Measurements from ENCODE around the gene PRSS56. TPM values are rescaled to one million over a fixed set of nuclear protein-coding genes. Genes with fewer than 3 reads are reported as not detected.
A peak's percentile ranks its signal among the peaks of the same experiment; 100 is the strongest.

Gene PRSS56
- total RNA-seq, 3 donors from 2014 or later = not detected

GRCh38 chr2:232525791-232526371 is 5.7 kb downstream of the PRSS56 start, which contains the start of gene CHRND:
Gene CHRND, plus strand, starts transcription at chr2:232526160. Its CDS starts 56 bp downstream, at chr2:232526216.
- intact Hi-C loops (cut with DNase I; ENCODE audit: low total_unique reads) = no loop called here
- Histone ChIP-seq H3K36me3 (no peaks in the 10 kb centered on the region), H3K4me3 (peak within 1 kb of the TSS in 1 of 3 donors; percentile 9), H3K4me1 (peaks cover 0 to 3% of the 10 kb centered on the region in 2 donors), H3K9me3 (no peaks in the 10 kb centered on the region), H3K27ac (no peak within 1 kb of the TSS), H3K27me3 (peaks cover 11 to 50% of the 10 kb centered on the region in 2 donors)
- DNase-seq (ENCODE audit: low spot score in 2 of 2) = no peak
- TF ChIP-seq POLR2AphosphoS5 (IDR thresholded peaks at IDR 0.05) (no peak), POLR2A (IDR thresholded peaks at IDR 0.05) (no peak)
- TF ChIP-seq, protein P1, sequence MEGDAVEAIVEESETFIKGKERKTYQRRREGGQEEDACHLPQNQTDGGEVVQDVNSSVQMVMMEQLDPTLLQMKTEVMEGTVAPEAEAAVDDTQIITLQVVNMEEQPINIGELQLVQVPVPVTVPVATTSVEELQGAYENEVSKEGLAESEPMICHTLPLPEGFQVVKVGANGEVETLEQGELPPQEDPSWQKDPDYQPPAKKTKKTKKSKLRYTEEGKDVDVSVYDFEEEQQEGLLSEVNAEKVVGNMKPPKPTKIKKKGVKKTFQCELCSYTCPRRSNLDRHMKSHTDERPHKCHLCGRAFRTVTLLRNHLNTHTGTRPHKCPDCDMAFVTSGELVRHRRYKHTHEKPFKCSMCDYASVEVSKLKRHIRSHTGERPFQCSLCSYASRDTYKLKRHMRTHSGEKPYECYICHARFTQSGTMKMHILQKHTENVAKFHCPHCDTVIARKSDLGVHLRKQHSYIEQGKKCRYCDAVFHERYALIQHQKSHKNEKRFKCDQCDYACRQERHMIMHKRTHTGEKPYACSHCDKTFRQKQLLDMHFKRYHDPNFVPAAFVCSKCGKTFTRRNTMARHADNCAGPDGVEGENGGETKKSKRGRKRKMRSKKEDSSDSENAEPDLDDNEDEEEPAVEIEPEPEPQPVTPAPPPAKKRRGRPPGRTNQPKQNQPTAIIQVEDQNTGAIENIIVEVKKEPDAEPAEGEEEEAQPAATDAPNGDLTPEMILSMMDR (IDR thresholded peaks at IDR 0.05) = no peak

GRCh38 chr2:232526372-232526941 is 6.3 kb downstream of the PRSS56 start:
- no peaks in the 10 kb centered on the region for H3K36me3 ChIP-seq
- intact Hi-C loops (cut with DNase I; ENCODE audit: low total_unique reads) = no loop called here
- no peak overlapping the region for H3K27ac ChIP-seq
- peaks cover 11 to 44% of the 10 kb centered on the region in 2 donors for H3K27me3 ChIP-seq
- peaks cover 0 to 3% of the 10 kb centered on the region in 2 donors for H3K4me1 ChIP-seq
- no peak for DNase-seq (ENCODE audit: low spot score in 2 of 2)
- TF ChIP-seq POLR2AphosphoS5 (IDR thresholded peaks at IDR 0.05) (no peak), POLR2A (IDR thresholded peaks at IDR 0.05) (no peak)
- TF ChIP-seq, protein P1 (IDR thresholded peaks at IDR 0.05) = no peak
- H3K4me3 ChIP-seq = no peak overlapping the region
- H3K9me3 ChIP-seq = no peaks in the 10 kb centered on the region

DNA sequence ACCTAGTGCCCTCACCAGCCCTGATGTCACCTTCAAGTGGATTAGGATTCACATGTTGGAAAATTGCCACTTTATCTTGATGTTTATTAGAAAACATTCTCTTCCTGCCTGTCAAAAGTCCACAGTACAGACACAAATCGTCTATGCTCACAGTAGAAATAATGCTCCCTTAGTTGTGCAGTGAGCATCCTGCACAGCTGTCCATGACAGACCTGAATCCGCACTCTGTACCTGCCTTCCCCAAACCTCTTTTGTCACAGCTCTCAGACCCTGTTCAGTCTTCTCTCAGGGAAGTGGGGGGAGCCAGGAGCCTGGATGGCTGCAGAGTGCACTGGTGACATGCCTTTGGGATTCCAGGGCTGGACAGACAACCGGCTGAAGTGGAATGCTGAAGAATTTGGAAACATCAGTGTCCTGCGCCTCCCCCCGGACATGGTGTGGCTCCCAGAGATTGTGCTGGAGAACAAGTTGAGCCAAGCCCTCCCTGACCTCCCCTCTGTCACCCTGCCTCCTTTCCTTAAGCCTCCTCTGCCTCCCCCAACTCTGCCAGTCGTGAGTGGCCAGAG is 7.8 kb downstream of the PRSS56 start:
- TF ChIP-seq POLR2A (IDR thresholded peaks at IDR 0.05) (no peak), POLR2AphosphoS5 (IDR thresholded peaks at IDR 0.05) (no peak)
- TF ChIP-seq, protein P1 (IDR thresholded peaks at IDR 0.05) = no peak
- intact Hi-C loops (cut with DNase I; ENCODE audit: low total_unique reads) = no loop called here

DNA sequence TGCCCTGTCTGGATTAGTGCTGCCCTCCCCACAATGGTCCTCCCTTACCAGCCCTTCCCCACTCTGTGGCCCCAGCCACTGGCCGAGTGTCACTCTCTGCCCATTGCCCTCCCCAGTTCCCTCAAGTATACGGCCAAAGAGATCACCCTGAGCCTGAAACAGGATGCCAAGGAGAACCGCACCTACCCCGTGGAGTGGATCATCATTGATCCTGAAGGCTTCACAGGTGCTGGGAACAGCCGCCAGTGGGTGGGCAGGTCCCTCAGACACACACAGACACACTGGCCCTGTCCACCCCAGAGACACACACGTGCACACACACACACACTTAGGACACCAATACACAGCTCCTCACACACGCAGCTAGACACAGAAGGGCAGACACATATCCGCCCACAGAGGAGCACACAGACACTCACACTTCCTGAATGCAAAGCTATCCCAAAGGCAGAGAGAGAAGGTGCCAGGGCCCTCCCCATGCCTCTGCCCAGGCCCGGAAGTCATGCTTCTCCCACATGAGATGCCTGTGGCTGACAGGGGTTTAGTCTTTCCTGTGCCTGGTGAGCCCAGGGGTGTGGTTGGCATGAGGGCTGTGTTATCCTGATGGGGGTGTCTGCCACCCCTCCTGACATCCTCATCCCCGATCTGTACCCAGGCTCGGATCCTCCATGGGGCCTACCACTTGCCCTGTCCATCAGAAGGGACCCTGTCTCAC is 8.7 kb downstream of the PRSS56 start:
- Histone ChIP-seq H3K9me3 (no peaks in the 10 kb centered on the region), H3K27ac (no peak overlapping the region), H3K4me3 (no peak overlapping the region), H3K36me3 (no peaks in the 10 kb centered on the region), H3K4me1 (peaks cover 0 to 3% of the 10 kb centered on the region in 2 donors), H3K27me3 (peaks cover 7 to 19% of the 10 kb centered on the region in 2 donors)
- no peak for DNase-seq (ENCODE audit: low spot score in 2 of 2)
- TF ChIP-seq, protein P1 (IDR thresholded peaks at IDR 0.05) = no peak
- TF ChIP-seq POLR2AphosphoS5 (IDR thresholded peaks at IDR 0.05) (no peak), POLR2A (IDR thresholded peaks at IDR 0.05) (no peak)
- intact Hi-C loops (cut with DNase I; ENCODE audit: low total_unique reads) = no loop called here

More for the DNA sequence above, 7.8 kb downstream of the PRSS56 start:
- Histone ChIP-seq H3K4me3 (no peak overlapping the region), H3K9me3 (no peaks in the 10 kb centered on the region), H3K27ac (no peak overlapping the region), H3K4me1 (peaks cover 0 to 3% of the 10 kb centered on the region in 2 donors), H3K36me3 (no peaks in the 10 kb centered on the region), H3K27me3 (peaks cover 7 to 29% of the 10 kb centered on the region in 2 donors)
- no peak for DNase-seq (ENCODE audit: low spot score in 2 of 2)

Measured in breast epithelium (tissue), 4 donors.